Ishikawa (cell line): ENCODE measurements around the gene CD1E.

ENCODE experiments used
- CEBPB ChIP-seq: IDR thresholded peaks from 2 replicates; pipeline ENCODE4 v1.6.1; 2012
- CREB1 ChIP-seq: IDR thresholded peaks from 2 replicates; pipeline ENCODE4 v1.6.1; 2012; ENCODE audit warnings: low read depth
- EGR1 ChIP-seq: IDR thresholded peaks from 2 replicates; pipeline ENCODE4 v1.6.1; 2012
- EP300 ChIP-seq: IDR thresholded peaks from 2 replicates; pipeline ENCODE4 v1.6.1; 2012; ENCODE audit warnings: borderline replicate concordance
- FOXM1 ChIP-seq: IDR thresholded peaks from 2 replicates; pipeline ENCODE4 v1.6.1; 2012; ENCODE audit warnings: low read depth, borderline replicate concordance
- NFIC ChIP-seq: IDR thresholded peaks from 2 replicates; pipeline ENCODE4 v1.6.1; 2012
- RAD21 ChIP-seq: IDR thresholded peaks from 2 replicates; pipeline ENCODE4 v1.6.1; 2012; ENCODE audit warnings: low read depth
- REST ChIP-seq: IDR thresholded peaks from 2 replicates; pipeline ENCODE4 v1.6.1; 2012; ENCODE audit warnings: low read depth, mild to moderate bottlenecking
- TEAD4 ChIP-seq: IDR thresholded peaks from 2 replicates; pipeline ENCODE4 v1.6.1; 2012
- YY1 ChIP-seq: IDR thresholded peaks from 2 replicates; pipeline ENCODE4 v1.6.1; 2012; ENCODE audit warnings: low read depth
- ZBTB7A ChIP-seq: IDR thresholded peaks from 2 replicates; pipeline ENCODE4 v1.6.1; 2012; ENCODE audit warnings: low read depth
- TF ChIP-seq, protein P1 (sequence below): IDR thresholded peaks from 2 replicates; pipeline ENCODE4 v1.6.1; 2012

- TF ChIP-seq CREB1 (no peak), TEAD4 (no peak), EGR1 (no peak), NFIC (no peak), EP300 (no peak), FOXM1 (no peak), RAD21 (no peak), REST (no peak), YY1 (no peak), CEBPB (no peak), ZBTB7A (no peak)
- TF ChIP-seq, protein P1, sequence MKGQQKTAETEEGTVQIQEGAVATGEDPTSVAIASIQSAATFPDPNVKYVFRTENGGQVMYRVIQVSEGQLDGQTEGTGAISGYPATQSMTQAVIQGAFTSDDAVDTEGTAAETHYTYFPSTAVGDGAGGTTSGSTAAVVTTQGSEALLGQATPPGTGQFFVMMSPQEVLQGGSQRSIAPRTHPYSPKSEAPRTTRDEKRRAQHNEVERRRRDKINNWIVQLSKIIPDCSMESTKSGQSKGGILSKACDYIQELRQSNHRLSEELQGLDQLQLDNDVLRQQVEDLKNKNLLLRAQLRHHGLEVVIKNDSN: no peak
Measured at GRCh38 chr1:158335213-158335532, 18.5 kb upstream of the CD1E start.
